RPMI8226 (cell line): ENCODE measurements around the gene TGFB2.
A peak's percentile ranks its signal among the peaks of the same experiment; 100 is the strongest.

Experiments used
- DNase-seq: peaks from one replicate; pipeline ENCODE4 v3.0.0-alpha.2; 2015

TGFB2 gene

DNA sequence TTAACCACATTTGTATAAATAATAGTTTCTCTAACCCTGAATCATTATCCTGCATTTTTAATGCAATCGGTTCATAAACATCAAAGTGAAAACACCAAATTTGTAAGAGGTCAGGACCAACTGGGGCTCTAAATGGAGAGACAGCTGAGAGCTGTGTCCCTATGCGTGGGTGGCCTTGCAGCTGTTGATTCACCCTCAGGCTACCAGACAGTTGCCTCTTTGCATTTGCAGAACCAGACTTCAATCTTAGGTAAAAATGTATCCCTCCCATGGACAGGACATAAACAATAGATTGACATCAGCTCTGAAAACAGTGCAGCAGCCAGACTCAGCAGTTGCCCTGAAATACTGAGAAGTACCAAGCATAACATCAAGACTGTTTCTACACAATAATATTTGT lies 8.8 kb upstream of the TGFB2 start:
- no peak for DNase-seq

DNA sequence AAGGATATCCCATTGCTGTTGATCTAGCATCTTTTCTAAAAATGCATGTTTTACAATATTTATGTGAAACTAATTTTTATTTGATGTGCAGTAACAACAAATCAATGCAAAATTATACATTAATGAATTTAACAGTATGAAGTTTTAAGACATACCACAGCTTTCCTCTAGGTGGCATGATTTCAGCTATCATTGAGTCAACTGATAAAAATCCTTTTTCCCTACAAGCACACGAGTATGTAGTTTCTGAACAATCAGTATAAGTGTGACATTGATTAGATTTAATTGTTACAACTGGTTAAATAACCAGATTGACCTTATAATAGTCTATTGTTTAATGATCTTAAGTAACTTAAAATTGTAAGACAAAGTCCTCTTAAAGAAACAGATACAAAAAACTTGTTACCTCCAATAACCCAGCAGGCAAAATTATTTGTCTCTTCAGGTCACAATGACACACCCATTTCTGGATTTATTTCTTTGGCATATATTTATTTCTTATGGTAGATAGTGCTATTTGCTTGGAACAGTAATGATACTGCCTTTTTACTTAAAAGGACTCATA lies 5.8 kb upstream of the TGFB2 start:
- DNase-seq, result peak; percentile 40

DNA sequence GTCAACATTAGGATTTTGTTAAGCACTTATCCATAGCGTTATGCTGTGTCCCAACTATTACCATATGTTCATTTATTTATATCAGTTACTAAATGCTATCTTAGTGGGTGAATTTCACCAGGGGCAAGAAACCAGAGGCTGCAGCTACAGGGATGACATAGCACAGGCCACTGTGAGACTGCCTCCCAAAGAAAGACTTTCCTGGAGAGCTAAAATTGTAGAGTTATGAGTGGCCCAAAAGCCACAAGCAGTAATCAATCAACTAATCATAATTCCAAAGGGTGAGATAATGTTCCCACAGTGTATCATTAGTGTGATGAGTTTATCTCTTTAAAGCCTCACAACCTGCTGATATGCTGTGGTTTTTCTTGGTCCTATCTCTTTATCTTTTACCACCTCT lies 3.8 kb upstream of the TGFB2 start:
- DNase-seq, result no peak

DNA sequence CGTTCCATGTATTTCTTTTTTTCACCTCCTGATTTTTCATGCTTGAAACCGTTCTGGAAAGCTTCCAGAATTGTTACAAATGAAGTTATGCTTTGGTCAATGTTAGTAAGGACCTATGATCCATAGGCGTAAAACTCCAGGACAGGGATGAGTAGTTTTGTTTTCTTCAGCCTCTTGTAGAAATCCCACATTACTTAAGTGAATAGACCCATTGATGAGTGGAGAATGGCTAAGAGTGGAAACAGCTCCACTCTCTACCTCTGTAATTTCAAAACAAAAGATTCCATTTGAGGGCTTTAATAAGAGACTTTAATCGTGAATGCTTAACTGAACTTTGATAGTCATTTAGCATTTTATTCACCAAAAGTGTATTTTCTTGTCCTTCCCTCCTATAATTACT lies 3.0 kb upstream of the TGFB2 start:
- no peak for DNase-seq

DNA sequence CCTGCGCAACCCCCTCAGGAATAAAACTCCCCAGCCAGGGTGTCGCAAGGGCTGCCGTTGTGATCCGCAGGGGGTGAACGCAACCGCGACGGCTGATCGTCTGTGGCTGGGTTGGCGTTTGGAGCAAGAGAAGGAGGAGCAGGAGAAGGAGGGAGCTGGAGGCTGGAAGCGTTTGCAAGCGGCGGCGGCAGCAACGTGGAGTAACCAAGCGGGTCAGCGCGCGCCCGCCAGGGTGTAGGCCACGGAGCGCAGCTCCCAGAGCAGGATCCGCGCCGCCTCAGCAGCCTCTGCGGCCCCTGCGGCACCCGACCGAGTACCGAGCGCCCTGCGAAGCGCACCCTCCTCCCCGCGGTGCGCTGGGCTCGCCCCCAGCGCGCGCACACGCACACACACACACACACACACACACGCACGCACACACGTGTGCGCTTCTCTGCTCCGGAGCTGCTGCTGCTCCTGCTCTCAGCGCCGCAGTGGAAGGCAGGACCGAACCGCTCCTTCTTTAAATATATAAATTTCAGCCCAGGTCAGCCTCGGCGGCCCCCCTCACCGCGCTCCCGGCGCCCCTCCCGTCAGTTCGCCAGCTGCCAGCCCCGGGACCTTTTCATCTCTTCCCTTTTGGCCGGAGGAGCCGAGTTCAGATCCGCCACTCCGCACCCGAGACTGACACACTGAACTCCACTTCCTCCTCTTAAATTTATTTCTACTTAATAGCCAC lies 696 bp downstream of the TGFB2 start:
- DNase-seq, result peak; percentile 59

DNA sequence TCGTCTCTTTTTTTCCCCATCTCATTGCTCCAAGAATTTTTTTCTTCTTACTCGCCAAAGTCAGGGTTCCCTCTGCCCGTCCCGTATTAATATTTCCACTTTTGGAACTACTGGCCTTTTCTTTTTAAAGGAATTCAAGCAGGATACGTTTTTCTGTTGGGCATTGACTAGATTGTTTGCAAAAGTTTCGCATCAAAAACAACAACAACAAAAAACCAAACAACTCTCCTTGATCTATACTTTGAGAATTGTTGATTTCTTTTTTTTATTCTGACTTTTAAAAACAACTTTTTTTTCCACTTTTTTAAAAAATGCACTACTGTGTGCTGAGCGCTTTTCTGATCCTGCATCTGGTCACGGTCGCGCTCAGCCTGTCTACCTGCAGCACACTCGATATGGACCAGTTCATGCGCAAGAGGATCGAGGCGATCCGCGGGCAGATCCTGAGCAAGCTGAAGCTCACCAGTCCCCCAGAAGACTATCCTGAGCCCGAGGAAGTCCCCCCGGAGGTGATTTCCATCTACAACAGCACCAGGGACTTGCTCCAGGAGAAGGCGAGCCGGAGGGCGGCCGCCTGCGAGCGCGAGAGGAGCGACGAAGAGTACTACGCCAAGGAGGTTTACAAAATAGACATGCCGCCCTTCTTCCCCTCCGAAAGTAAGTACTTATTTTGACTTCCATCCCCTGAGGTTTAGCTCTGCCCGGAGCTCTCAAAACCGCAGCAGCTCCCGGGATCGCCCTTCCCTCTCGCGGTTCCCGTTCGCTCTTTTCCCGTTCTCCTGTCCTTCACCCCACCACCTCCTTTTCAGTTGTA lies 1.5 kb downstream of the TGFB2 start:
- peak; percentile 32 for DNase-seq

DNA sequence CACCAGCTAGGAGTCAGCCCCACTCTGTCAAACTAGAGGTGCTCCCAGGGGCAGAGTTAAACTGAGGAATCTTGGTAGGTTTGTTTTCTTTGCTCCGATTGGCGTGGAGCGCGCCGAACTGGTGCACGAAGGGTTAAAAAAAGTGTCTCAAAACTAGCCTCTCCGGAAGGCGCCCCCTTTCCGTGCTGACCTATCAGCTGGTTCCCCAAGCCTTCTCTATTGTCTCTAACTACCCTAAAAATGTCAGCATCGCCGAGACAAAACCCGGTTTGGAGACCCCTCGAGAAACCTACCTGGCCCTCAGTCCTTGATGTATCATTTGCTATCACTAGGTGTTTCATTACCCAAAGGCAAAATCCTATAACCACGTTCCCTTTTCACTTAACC lies 2.2 kb downstream of the TGFB2 start:
- DNase-seq, result no peak

DNA sequence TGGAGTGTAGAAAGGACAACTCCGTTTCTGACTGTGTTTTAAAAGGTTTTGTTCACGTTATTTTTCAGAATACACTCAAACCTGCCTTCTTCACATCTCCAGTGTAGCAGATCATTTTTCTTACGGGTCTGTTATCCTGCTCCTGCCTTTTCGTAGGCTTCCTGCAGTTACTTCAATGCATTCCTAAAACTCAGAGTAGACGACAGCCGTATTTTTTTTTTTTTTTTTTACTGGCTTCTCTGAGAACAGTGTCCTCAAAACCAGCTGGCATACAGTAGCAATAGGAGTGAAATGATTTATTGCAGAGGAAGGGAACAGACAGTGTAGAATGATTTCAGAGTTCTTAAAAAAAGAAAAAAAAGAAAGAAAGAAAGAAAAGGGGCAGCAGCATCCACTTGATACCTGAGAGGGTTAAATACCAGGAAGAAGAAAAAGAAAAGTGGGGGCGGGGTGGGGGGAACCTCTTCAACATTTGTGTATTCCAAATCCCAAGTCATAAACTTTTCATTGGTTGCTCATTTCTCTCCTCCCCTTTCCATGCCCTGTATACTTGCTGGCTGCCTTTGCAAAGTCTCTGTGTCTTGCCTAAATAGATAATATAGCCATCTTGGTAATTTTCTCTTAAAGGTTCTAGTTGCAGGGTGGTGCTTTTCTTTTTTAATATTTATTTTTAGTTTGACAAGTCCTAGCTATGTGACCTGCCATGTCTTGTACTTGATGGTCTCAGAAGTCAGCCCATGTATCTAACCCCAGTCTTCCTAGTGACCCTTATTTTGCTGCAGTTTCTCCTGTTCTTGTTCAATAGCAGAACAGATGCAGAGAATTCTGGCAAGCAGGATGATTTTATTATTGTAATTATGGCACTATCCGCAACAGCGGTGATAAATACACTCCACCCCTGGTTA lies 2.8 kb downstream of the TGFB2 start:
- no peak for DNase-seq

DNA sequence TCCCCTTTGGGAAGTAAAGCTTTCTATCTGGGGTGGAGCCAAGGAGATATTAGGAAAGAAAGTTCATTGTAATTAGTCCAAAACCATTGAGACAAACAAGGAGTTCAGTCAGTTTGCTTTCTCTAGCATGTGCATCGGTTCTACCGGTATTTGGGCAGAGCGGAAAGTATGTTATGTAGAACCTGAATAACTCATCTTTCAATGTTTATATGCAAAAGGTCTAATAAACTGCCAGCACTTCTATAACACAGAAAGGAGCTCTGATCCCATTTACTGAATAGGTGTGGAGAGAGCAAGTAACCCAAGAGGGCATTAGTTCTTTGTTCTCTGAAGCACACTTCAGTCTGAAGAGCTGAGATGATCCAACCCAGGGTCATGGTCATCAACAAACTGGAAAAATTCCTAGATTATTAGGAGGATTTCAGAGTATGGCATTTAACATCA lies 3.5 kb downstream of the TGFB2 start:
- no peak for DNase-seq

DNA sequence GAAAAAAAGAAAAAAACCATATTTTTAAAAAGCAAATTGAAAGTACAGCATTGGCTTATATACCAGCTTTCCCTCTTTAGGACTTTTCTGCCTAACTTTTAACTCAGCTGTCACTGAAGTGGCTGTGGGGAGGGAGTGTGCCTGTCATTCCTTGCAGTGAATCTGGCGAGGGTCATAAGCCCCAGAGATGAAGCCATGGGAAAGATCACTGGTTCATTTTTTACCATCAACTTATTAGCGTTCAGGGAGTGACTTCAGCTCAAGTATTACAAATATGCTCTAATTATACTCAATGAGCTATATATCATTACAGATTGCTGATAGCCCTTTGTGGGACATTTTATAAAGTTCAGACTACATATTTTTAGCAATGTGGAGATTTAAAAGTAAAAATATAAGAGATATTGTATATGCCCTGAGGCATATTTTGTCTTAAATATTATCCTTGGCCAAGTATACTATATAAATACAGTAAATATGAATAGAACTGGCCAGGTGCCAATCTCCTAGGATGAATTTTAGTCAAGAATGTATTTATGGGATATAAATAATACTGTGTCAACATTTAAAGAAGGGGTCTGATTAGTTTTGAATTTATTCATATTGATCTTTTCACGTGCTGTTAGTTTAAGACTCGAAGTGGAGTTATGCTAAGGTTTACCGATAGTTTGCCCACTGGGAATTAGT lies 4.4 kb downstream of the TGFB2 start:
- DNase-seq, result no peak

DNA sequence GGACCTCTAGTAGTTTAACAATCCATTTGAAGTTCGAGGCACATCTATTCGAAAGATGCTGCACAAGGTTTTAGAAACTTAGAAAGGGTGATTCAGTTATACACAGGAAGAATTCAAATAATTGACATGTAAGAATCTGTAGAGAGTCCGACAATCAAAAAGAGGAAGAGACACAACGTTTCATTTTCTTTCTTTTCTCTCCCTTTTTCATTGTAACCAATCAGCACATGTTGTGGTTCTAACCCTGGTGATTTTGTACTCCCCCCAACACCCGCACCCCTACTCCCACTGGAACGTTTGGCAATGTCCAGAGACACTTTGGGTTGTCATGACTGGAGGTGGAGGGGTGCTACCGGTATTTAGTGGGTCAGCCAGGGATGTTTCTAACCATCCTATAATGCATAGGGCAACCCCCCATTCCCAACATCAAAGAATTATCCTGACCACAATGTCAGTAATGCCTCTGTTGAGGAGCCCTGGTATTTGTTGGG lies 4.9 kb downstream of the TGFB2 start:
- DNase-seq, result no peak

DNA sequence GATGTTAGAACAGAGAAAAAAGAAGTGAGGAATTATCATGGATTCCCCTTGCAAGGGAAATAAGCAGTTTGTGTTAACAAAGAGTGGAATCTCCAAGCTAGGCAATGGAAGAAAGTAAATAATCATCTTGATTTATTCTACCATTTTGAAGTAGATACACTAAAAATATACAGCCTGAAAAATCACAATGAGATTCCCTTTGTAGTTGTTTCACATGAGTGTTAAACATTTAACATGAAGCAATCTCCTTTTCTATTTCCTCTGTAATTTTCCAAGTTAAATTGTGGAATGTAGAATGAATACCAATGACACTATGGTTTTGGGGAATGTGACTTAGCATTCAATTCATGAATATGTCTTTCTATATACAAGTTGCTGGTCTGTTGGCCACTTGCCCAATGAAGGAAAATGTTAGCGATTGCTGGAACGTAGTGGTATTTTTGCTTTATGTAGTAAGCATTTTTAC lies 5.7 kb downstream of the TGFB2 start:
- DNase-seq, result no peak

DNA sequence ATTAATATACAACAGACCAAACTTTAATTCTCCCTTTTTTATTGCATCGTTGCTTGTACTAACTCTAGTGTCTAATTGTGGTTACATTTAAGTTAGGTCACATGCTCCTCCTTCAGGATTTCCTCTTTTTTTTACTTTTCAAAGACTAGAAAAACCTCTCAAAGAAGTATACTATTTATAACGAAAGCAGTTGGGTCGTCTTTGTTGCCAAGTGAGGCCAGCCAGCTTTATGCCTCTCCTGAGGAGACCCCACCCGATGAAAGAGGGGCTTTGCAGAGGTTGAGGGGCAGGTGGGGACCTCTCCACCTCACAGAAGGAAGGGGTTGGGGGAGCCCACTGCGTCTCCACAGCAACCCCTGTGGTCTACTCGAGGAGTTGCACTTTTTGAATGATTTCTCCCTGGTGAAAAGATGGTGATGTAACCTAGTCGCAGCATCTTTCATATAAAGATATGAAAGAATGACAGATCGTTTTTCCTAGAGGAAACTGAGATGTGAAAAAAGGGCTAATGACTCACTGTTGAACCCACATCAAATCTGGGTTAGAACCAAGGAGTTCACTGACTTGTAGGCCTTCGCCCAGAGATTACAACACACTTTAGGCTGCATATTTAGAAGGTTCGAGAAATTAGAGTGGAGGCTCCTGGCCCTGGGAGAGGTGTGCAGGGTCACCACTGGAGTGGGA lies 6.4 kb downstream of the TGFB2 start:
- DNase-seq, result no peak

DNA sequence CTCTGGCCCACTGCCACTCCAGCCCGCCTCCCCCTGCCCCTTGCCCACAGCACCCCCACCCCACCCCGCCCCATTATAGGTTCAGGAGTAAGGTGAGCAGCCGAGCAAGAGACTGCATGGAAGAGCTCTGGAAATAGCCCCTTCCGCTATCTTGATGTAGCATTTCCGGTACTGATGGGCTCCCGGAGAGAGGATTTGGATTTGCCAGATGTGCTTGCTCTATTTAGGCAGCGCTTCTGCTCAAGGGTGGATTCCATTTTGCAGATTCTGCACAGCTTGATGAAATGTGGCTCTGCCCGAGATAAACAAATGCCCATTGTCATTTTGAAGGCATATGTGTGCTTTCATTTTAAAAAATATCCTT lies 6.9 kb downstream of the TGFB2 start:
- DNase-seq, result no peak

DNA sequence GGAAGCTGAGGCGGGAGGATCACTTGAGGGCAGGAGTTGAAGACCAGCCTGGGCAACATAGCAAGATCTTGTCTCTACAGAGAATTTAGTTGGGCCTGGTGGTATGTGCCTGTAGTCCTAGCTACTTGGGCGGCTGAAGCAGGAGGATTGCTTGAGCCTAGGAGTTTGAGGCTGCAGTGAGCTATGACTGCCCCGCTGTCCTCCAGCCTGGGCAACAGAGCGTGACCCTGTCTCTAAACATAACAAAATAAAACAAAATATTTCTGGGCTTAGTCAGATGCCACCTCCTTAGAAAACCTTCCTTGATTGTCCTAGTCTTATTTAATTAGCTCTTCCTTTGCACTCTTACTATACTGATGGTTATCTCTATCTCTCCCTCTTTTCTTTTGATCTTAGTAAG lies 8.5 kb downstream of the TGFB2 start:
- no peak for DNase-seq

DNA sequence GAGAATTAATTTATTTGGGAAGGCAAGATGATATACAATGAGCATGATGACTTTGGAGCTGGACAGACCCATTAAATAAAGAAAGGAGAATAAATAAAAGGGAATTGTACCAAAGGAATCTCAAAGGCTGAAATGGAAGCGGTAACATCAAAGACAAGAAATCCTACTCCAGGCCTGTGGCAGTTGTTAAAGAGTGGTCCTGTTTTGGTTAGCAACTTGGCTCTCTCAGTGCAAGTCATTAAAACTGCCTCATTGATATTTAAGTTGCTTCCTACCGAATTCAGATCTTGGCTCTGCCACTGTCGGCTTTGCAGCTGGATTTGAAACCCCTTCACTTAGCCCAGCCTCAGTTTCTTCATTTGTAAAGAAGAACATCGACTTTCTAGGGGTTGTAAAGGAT lies 10.1 kb downstream of the TGFB2 start:
- DNase-seq, result no peak

DNA sequence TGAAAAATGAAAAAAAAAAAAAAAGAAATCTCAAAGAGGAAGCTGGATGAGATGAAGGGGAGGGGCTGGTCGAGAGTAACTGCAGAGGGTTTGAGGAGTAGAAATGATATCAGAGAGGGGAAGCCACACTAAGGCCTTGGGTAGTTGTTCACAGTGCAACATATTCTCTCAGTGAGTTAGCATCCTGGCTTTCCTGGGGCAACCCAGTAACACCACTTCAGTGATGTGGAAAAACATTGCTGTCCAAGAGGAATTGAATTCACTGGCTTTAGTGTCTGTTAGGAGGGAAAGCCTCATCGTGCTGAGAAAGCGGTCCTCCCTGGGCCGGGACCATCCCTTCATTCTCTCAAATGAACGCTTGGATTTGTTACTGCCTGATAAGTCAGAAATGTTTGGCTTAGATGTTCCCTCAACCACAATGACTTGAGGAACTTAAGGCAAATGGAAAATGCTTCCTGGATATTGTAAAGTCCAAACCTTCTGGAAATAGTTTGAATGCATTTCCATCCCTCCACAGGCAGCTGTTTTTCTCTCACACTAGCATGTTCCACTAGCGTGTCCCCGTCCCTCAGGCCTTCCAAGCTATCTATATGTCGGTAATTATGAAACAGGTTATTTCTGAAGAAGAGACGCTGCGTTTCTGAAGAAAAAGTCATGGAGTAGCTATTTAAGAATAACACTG lies 12.2 kb downstream of the TGFB2 start:
- DNase-seq, result no peak

DNA sequence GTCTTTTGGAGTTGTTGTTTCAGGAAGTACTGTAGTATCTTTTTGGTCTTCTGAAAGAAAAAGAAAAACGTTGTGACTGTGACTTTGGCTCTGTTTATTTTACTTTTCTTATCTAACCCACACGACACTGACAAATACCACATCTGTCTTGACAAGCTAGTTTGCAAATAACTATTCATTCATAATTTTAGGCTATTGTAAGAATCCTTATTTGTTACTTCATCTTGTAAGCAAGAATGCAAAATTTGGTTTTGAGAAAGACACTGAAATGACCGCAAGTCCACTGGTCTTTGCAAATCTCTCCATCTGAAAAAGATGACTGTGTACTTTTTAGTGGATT lies 12.7 kb downstream of the TGFB2 start:
- no peak for DNase-seq

DNA sequence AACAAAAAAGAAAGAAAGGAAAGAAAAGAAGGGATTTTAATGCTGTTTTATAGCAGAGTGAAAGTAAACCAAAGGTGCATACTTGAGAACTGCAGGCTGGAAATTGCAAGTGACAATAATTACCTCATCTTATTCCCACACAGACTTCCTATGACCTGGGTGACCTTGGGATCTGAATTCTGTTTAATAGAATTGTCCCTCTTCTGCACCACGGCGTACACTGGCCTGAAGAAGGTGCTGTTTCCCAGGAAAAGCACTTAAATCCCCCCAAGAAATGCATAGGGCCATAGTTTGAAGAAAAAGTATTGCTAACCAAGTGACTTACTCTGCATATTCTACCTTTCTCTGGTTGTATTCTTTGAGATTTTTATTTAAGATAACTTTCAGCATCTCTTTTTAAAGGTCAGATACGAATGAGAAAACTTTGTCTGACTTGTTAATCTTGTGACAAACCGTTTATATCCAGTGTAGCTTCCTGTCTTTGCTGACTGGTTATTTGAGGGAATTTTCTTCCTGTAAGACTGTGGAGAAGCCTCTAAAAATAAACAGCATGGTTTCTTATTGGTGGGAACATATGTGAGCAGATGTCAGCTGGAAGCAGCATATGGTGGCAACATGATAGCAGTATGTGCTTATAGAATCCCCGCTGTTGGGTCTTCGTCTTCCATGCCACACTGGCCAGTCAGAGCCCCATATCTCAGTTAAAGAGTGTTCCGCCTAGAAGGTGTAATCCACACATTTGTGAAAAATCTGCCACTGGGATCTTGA lies 16.3 kb downstream of the TGFB2 start:
- DNase-seq, result peak; percentile 35

DNA sequence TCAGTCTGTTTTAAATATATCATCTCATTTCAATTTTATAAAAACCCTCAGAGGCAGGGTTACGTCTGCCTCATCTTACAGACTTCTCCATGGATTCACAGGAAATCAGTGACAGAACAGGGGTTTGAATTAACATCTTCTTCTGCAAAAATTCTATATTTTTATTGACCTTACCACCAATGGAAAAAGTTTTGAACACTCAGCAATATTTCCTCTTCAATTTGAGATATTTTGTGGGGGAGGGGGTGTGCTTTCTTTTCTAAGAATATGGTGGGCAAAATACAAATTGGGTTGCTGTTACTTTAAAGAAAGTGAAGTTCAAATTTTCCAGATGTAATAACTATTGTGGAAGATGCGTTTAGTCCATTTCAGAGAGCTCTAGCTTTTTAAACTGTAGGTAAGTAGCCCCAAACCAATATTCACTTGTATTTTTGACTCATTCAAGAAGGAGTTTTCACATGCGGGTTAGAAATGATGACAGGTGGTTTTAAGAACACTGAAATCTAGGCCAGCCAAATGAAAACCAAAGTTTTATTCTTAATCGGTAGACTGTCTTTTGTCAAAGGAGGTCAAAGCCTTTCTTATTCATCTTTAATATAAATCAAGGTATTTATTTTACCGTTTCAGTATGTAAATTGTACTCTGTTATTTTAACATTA lies 17.4 kb downstream of the TGFB2 start:
- DNase-seq, result no peak
